OCI-LY1 (cell line): ENCODE measurements around the gene TRPV5.

Source experiments
- CTCF ChIP-seq: fragments of 200-600 bp; sonication (generic), shearing (Covaris generic); IDR thresholded peaks from 2 replicates; pipeline ENCODE4 v1.5.1; 2017; ENCODE audit warnings: mild to moderate bottlenecking, antibody characterized with exemption, low read length, moderate library complexity, mixed read lengths
- EZH2 ChIP-seq: fragments of 200-600 bp; sonication (generic), shearing (Covaris generic); IDR thresholded peaks from 2 replicates; pipeline ENCODE4 v1.8.0; 2017; ENCODE audit warnings: borderline replicate concordance, mixed run types, mild to moderate bottlenecking, antibody characterized with exemption, low read length, moderate library complexity, mixed read lengths

DNA sequence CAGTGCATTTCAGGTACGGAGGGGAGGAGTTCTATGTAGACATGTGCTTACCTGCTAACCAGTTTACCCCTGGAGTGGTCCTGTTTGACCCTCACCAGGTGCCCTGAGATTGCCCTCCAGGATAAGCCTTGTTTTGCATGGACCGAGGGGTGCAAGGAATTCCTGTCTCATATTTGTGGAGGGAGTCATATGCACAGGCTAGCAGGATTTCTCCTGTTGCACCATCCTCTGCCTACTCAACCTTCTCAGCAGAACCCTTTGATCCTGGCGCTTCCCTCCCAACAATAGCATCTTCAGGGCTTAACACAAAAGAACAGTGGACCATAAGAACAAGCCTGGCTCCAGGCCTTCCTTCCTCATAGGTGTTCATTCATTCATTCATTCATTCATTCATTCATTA lies 55.2 kb downstream of the TRPV5 start:
- TF ChIP-seq CTCF (no peak), EZH2 (no peak)
